Psoas muscle (tissue), 8 donors: ENCODE results near the gene ARHGEF18. TPM values are rescaled to one million over a fixed set of nuclear protein-coding genes. Genes with fewer than 3 reads are reported as not detected.
"Not testable (repeated sequence)": the region's sequence is repeated elsewhere in the genome, so short reads cannot be mapped to it uniquely, and the experiment has no call there.

Experiments used
- ATAC-seq, 4 donors: fragments of 200-7000 bp; cut with Tn5 transposase; one replicate each; pipeline ENCODE4 v1.9.1; 2020; ENCODE audit warnings: moderate library complexity in 3 of 4, mild to moderate bottlenecking in 2 of 4
- DNase-seq, 2 donors: peaks; one replicate each; pipeline ENCODE4 v3.0.0-alpha.2; 2020
- H3K27ac ChIP-seq: fragments of 200-600 bp; one replicate; pipeline ENCODE4 v1.8.0; 2022
- H3K27me3 ChIP-seq, 3 donors: fragments of 200-600 bp in 1 of 3; one replicate each; pipeline versions ENCODE4 v1.6.1 to v1.8.0; 2013 to 2022; ENCODE audit warnings: low read length in 2 of 3, mild to moderate bottlenecking in 2 of 3, moderate library complexity in 1 of 3; ENCODE audit not compliant: insufficient read depth in 3 of 3
- H3K36me3 ChIP-seq, 2 donors: fragments of 200-600 bp in 1 of 2; one replicate each; pipeline versions ENCODE4 v1.6.1 to v1.8.0; 2013 to 2022; ENCODE audit warnings: low read depth in 1 of 2, mild to moderate bottlenecking in 1 of 2, moderate library complexity in 1 of 2; ENCODE audit not compliant: insufficient read depth in 1 of 2
- H3K4me1 ChIP-seq: fragments of 200-600 bp; one replicate; pipeline ENCODE4 v1.8.0; 2022
- H3K4me3 ChIP-seq: fragments of 200-600 bp; one replicate; pipeline ENCODE4 v1.8.0; 2022; ENCODE audit warnings: mild to moderate bottlenecking
- H3K9me3 ChIP-seq: fragments of 200-600 bp; one replicate; pipeline ENCODE4 v1.8.0; 2022
- CTCF ChIP-seq: fragments of 200-600 bp; IDR thresholded peaks from one replicate; pipeline ENCODE4 v1.8.0; 2022; ENCODE audit warnings: antibody characterized with exemption
- WGBS, 3 donors: extraction: QIAGEN DNeasy Blood & Tissue Kit; methylation state at CpG; one replicate each; pipeline versions ENCODE4 v1.1.6 to v1.1.7; 2013; 5-methylcytosine and 5-hydroxymethylcytosine counted together
- intact Hi-C, 2 donors: fragments of 100-400 bp; cut with DNase I; formaldehyde crosslinking; loops; one replicate each; pipeline versions ENCODE4 v1.11.0 to v1.14.2; 2022
- polyA plus RNA-seq, 3 donors: library from polyadenylated mRNA; stranded (reverse); fragments of 200-250 nt; gene quantifications; one replicate each; pipeline ENCODE4 v1.2.3, GENCODE V29; 2013
- total RNA-seq, 4 donors: library from RNA; stranded (reverse); fragmentation: NEBNext Ultra II Directional in 2 of 4; extraction: Animal tissue kit (Norgen Biotek cat#: 25700) in 2 of 4; gene quantifications; one replicate each; pipeline versions ENCODE4 v1.2.1 to v1.2.4, GENCODE V29; 2021 to 2023
- donor health status: healthy with polysubstance abuse.
- donor health status: DM: no; HTN: no; CAD: no; lungs with moderate emphysema.
- donor health status: Bipolar disorder and iron deficiency.
- donor health status: healthy.
- donor health status: DM: yes; HTN: yes; CAD: no.
- donor health status: DM: no; HTN: no; CAD: no.
- donor health status: DM: no; HTN: no; CAD: no.
- donor health status: DM: yes; HTN: yes; CAD: no.

Gene ARHGEF18
- total and polyA plus RNA-seq, 7 donors: 3.5 to 12.2 (median 6.6) TPM

GRCh38 chr19:7368456-7368855, 19.7 kb downstream of the ARHGEF18 start:
- H3K36me3 ChIP-seq: no peaks in the 10 kb centered on the region
- no peaks in the 10 kb centered on the region for H3K4me1 ChIP-seq
- peak in 1 of 2 donors; percentile 7 for DNase-seq
- no peak overlapping the region for H3K4me3 ChIP-seq
- intact Hi-C loops: no loop called here
- TF ChIP-seq CTCF: no peak
- WGBS, 3 donors: 50 to 59% (median 58%) methylated on average over 4 of the region's 4 CpGs
- ATAC-seq: no peak
- H3K9me3 ChIP-seq: no peaks in the 10 kb centered on the region
- H3K27ac ChIP-seq: no peak overlapping the region
- H3K27me3 ChIP-seq: peaks cover 0 to 3% (median 0%) of the 10 kb centered on the region in 3 donors

GRCh38 chr19:7368866-7369265, 20.1 kb downstream of the ARHGEF18 start:
- peak in 1 of 2 donors; percentile 29 for DNase-seq
- H3K27ac ChIP-seq: not testable (repeated sequence)

GRCh38 chr19:7370546-7370945, 21.8 kb downstream of the ARHGEF18 start:
- WGBS, 3 donors: 82 to 84% (median 83%) methylated on average over 10 of the region's 10 CpGs
- DNase-seq (no peak), ATAC-seq (no peak)
- no peak for TF ChIP-seq CTCF
- Histone ChIP-seq H3K27ac (no peak overlapping the region), H3K4me1 (no peaks in the 10 kb centered on the region), H3K36me3 (no peaks in the 10 kb centered on the region), H3K9me3 (no peaks in the 10 kb centered on the region), H3K27me3 (no peaks in the 10 kb centered on the region), H3K4me3 (no peak overlapping the region)
- intact Hi-C loops: no loop called here

More at GRCh38 chr19:7368866-7369265, 20.1 kb downstream of the ARHGEF18 start:
- ATAC-seq, intact Hi-C loops, H3K36me3 ChIP-seq, H3K4me1 ChIP-seq, H3K4me3 ChIP-seq, H3K9me3 ChIP-seq, H3K27me3 ChIP-seq: not testable (repeated sequence)
- 42 to 47% (median 46%) methylated on average over 13 of the region's 13 CpGs for WGBS, 3 donors

GRCh38 chr19:7371001-7371400, 22.3 kb downstream of the ARHGEF18 start:
- H3K36me3 ChIP-seq: no peaks in the 10 kb centered on the region
- WGBS, 3 donors: 79 to 97% (median 87%) methylated on average over 3 of the region's 3 CpGs
- peak in 1 of 2 donors; percentile 7 for DNase-seq
- no peaks in the 10 kb centered on the region for H3K27me3 ChIP-seq
- no peak overlapping the region for H3K4me3 ChIP-seq
- no peak for TF ChIP-seq CTCF
- no peaks in the 10 kb centered on the region for H3K9me3 ChIP-seq
- no peak overlapping the region for H3K27ac ChIP-seq
- intact Hi-C loops: no loop called here
- no peak for ATAC-seq
- H3K4me1 ChIP-seq: no peaks in the 10 kb centered on the region

- Histone ChIP-seq H3K36me3 (no peaks in the 10 kb centered on the region), H3K9me3 (no peaks in the 10 kb centered on the region), H3K4me3 (no peak overlapping the region), H3K27me3 (no peaks in the 10 kb centered on the region), H3K27ac (no peak overlapping the region), H3K4me1 (no peaks in the 10 kb centered on the region)
- no peak for TF ChIP-seq CTCF
- intact Hi-C loops: no loop called here
- WGBS, 3 donors: 73 to 78% (median 76%) methylated on average over 11 of the region's 11 CpGs
- DNase-seq (peak in 1 of 2 donors; percentile 37), ATAC-seq (no peak)
Measured at GRCh38 chr19:7372810-7373209, 24.1 kb downstream of the ARHGEF18 start.
